ENCODE measurements around the gene TMEM121. TPM values are rescaled to one million over a fixed set of nuclear protein-coding genes. Genes with fewer than 3 reads are reported as not detected.

The TMEM121 gene
- total and polyA plus RNA-seq, 2 of the 8 experiments (the other 6 are each of a cell fraction or from before 2014, with no cell fraction given) = 1.9 TPM; not detected in 1

DNA sequence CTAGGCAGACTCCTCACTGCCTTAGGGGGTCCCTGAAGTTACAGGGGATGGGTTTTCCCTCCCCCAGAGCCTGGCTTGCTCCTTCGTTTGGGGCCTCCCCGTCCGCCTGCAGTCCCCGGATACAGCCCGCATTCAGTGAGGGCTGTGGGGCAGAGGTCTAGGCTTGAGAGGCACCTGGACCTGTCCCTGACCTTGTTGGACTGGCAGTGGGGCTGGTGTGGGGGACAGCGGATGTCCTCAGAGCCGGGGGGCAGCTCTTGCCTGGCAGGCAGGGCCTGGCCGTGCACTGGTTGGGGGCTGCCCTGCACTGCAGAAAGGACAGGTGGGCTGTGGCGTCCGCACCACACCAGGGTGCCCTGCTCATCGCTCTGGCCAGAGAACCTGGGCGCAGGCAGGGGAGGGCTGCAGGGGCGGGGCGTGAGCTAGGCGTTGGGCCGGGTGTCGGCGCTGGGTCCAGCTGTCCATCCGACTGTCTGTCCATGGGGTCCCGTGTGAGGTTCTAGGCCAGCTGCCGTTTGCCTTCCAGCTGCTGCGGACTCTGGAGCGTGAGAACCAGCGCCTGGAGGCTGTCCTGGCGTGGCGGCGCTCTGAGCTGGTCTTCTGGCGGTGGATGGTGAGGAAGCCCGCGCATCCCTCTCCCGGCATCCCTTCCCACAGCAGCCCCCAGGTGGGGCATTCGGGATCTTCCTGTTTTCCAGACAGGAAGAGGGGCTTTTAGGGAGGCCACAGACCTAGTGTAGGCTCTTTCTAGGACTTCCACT, 29.4 kb upstream of the TMEM121 start:
- ChIA-PET CTCF (ENCODE audit: partially characterized antibody) (interaction anchor here (0.6 to 1.3 kb wide), 4 partner anchors 9 to 939 kb away, joined by 3 to 6 read pairs (median 3); no protein-coding TSS in a partner anchor), POLR2A (ENCODE audit: partially characterized antibody) (no interaction called here)
- Histone ChIP-seq H2AFZ (ENCODE audit: low read length) (no peak overlapping the region), H3K23me2 (ENCODE audit: low read depth, low read length) (no peaks in the 10 kb centered on the region), H3K27me3 (replicated peaks in 1 of 4; ENCODE audit: control insufficient read depth in 3 of 4, extremely low read depth in 1 of 4, insufficient read depth in 3 of 4, low read length in 3 of 4) (no peaks in the 10 kb centered on the region), H4K91ac (replicated peaks; ENCODE audit: insufficient read length, low read length) (no peak overlapping the region), H3K14ac (ENCODE audit: insufficient read length) (no peak overlapping the region), H3K9me3 (ENCODE audit: insufficient read depth in 2 of 2, low read depth in 1 of 2, low read length in 1 of 2) (no peaks in the 10 kb centered on the region), H2BK120ac (replicated peaks; ENCODE audit: low read depth, low read length) (no peak overlapping the region), H2BK15ac (ENCODE audit: low read length) (no peak overlapping the region), H3K4me3 (ENCODE audit: extremely low read depth in 1 of 4, insufficient read depth in 2 of 4, low read depth in 3 of 4, low read length in 4 of 4) (no peak overlapping the region), H4K8ac (ENCODE audit: extremely low read depth, insufficient read depth, low read length) (no peak overlapping the region), H2AK5ac (ENCODE audit: low read depth, low read length) (no peak overlapping the region), H3K18ac (ENCODE audit: extremely low read depth, low read length) (no peak overlapping the region), H2BK5ac (ENCODE audit: low read depth, low read length) (no peak overlapping the region), H3K4me2 (ENCODE audit: insufficient read depth in 1 of 2, low read depth in 2 of 2, low read length in 2 of 2) (no peak overlapping the region), H2BK20ac (ENCODE audit: low read length) (no peak overlapping the region), H3K4ac (replicated peaks; ENCODE audit: insufficient read length, low read depth, low read length) (no peak overlapping the region), H3K23ac (ENCODE audit: insufficient read length) (no peak overlapping the region), H3K9ac (replicated peaks in 1 of 4; ENCODE audit: extremely low read depth in 1 of 4, low read depth in 3 of 4, low read length in 3 of 4) (no peak overlapping the region), H2BK12ac (ENCODE audit: low read depth, low read length) (no peak overlapping the region), H3K27ac (ENCODE audit: low read depth, low read length) (no peak overlapping the region), H4K5ac (ENCODE audit: insufficient read length, low read depth, low read length) (no peak overlapping the region), H3K36me3 (ENCODE audit: control insufficient read depth in 2 of 4, insufficient read depth in 4 of 4, low read length in 3 of 4) (no peaks in the 10 kb centered on the region; a peak in 2 of 8 replicates), H3K4me1 (replicated peaks in 1 of 4; ENCODE audit: control insufficient read depth in 3 of 4, insufficient read depth in 4 of 4, low read length in 3 of 4) (peaks cover 0 to 3% (median 0%) of the 10 kb centered on the region in 4 experiments; a peak in 3 of 7 replicates), H3K79me2 (ENCODE audit: control insufficient read depth in 1 of 2, insufficient read depth in 2 of 2, low read length in 2 of 2) (no peaks in the 10 kb centered on the region), H3K56ac (replicated peaks; ENCODE audit: insufficient read length, low read depth, low read length) (no peak overlapping the region), H3K79me1 (ENCODE audit: low read depth, low read length) (no peaks in the 10 kb centered on the region), H4K20me1 (replicated peaks in 1 of 2; ENCODE audit: control insufficient read depth in 1 of 2, insufficient read depth in 2 of 2, low read length in 2 of 2) (peaks cover 0 to 7% of the 10 kb centered on the region in 2 experiments)
- DNase-seq (ENCODE audit: low read depth in 1 of 2, low spot score in 2 of 2) = no peak
- no peak for TF ChIP-seq POLR2AphosphoS5 (IDR thresholded peaks at IDR 0.05; ENCODE audit: low read depth, low read length)
- no peak for TF ChIP-seq TCF12 (IDR thresholded peaks at IDR 0.05; ENCODE audit: low read depth, low read length)
- no peak for TF ChIP-seq FOSL1 (IDR thresholded peaks at IDR 0.05; ENCODE audit: insufficient read depth, low read depth, low read length)
- TF ChIP-seq SRF (IDR thresholded peaks at IDR 0.05; ENCODE audit: low read depth, low read length) = no peak
- no peak for TF ChIP-seq SP2 (IDR thresholded peaks at IDR 0.05; ENCODE audit: low read length)
- TF ChIP-seq CHD1 (IDR thresholded peaks at IDR 0.05; ENCODE audit: low read depth, low read length) = no peak
- TF ChIP-seq CBX5 (IDR thresholded peaks at IDR 0.05; ENCODE audit: low read depth, low read length) = no peak
- no peak for TF ChIP-seq NRF1 (IDR thresholded peaks at IDR 0.05; ENCODE audit: low read depth, low read length)
- TF ChIP-seq, protein P1, sequence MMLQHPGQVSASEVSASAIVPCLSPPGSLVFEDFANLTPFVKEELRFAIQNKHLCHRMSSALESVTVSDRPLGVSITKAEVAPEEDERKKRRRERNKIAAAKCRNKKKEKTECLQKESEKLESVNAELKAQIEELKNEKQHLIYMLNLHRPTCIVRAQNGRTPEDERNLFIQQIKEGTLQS (IDR thresholded peaks at IDR 0.05; ENCODE audit: insufficient read depth, low read depth, low read length) = no peak
- 92% methylated on average over 10 of the region's 32 CpGs; no CpG with 5 or more reads in 1 of the 2 experiments for WGBS, 2 experiments (ENCODE audit: extremely low coverage in 1 of 2, insufficient coverage in 1 of 2, insufficient read length in 1 of 2, insufficient replicate concordance in 2 of 2, low coverage in 1 of 2, low lambda C conversion rate in 2 of 2, missing lambda C conversion rate in 1 of 2)
- FAIRE-seq = no peak

Measured in H1 (cell line).